ENCODE measurements around the gene MPI. TPM values are rescaled to one million over a fixed set of nuclear protein-coding genes. Genes with fewer than 3 reads are reported as not detected.

Gene MPI
- total and polyA plus RNA-seq, 2 donors (not counting 1 experiment from before 2014, with no cell fraction given): 50.7 to 65.0 TPM

DNA sequence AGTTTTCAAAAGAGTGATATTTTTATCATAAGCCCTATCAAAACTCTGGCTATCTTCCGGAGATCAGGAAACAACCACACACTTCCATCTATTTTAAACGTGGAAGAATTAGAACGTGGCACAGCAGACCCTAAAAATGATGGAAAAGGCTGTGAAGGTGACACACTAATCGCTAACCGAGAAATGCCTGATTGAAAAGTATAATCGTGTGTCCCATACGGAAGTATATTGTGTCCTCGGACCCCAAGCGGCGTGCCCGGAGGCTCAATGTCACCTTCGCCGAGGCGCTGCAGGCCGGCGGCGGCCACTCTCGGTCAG is 47.4 kb downstream of the MPI start:
- H3K79me2 ChIP-seq (ENCODE audit: control insufficient read depth, insufficient read depth, low read length): peaks cover 38% of the 10 kb centered on the region
- peak overlapping the region; percentile 83 for H2AFZ ChIP-seq (ENCODE audit: low read length)
- H3K9ac ChIP-seq (ENCODE audit: insufficient read depth, low read length): peak overlapping the region; percentile 96
- no peak for TF ChIP-seq EZH2 (IDR thresholded peaks at IDR 0.05; ENCODE audit: low read length, missing control alignments)
- peak overlapping the region; percentile 92 for H3K27ac ChIP-seq (ENCODE audit: insufficient read depth, low read length)
- peak overlapping the region; percentile 88 to 99 (median 92) for H3K4me3 ChIP-seq (replicated peaks in 1 of 4; ENCODE audit: control extremely low read depth in 1 of 4, insufficient read depth in 1 of 4, low read depth in 3 of 4, low read length in 4 of 4)
- H3K27me3 ChIP-seq (ENCODE audit: control insufficient read depth, insufficient read depth, low read length): no peaks in the 10 kb centered on the region
- H3K4me2 ChIP-seq (ENCODE audit: extremely low read depth, insufficient read depth, low read length): peak overlapping the region; percentile 85
- no peaks in the 10 kb centered on the region for H4K20me1 ChIP-seq (ENCODE audit: control insufficient read depth, extremely low read depth, insufficient read depth, low read length)
- H3K4me1 ChIP-seq (ENCODE audit: control insufficient read depth, extremely low read depth, insufficient read depth, low read length): no peaks in the 10 kb centered on the region
- no peaks in the 10 kb centered on the region for H3K9me3 ChIP-seq (ENCODE audit: control insufficient read depth, insufficient read depth, low read depth, low read length)
- DNase-seq (ENCODE audit: low read depth in 2 of 2): no peak
- H3K36me3 ChIP-seq (ENCODE audit: control insufficient read depth, insufficient read depth, low read length): no peaks in the 10 kb centered on the region

DNA sequence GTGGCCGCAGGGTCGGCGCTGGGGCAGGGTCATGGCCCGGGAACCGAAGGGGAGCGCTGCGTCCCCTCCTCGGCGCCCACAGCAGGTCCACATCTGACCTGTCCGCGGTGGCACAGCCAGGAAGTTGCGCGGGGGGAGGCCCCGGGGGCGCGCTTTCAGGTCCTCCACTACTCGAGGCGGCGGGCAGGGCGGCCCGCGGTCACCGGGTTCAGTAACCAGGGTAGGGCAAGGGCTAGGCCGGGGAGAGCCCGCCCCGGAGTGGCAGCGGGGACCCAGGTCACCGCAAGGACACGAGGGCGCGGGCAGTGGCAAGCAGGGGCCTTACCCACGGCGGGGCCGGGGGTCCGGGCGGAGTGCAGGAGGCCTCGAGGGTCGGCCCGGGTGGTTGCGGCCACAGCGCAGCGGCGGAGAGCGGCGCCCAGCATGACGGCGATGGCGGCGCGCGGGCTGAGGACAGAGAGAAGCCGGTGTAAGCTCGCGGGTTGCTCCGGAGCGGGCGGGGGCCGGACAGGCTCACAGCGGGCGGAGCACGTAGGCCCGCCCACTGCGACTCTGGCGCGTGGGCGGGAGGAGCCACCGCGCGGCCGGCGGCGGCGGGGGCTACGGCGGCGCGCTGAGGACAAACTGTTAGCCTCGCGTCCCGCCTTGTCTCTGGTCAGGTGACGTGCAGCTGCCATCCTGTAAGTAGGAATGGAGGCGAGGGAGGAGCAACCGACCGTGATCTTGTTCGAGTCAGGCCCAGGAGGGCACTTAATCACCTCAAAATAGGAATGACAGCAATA is 47.9 kb downstream of the MPI start, which contains the start of gene COX5A:
TSS of gene COX5A (minus strand) at position 484 of the 782 bp plus-strand sequence. CDS start at position 425, 59 bp downstream.
- Histone ChIP-seq H3K9me3 (ENCODE audit: control insufficient read depth, insufficient read depth, low read depth, low read length) (no peaks in the 10 kb centered on the region), H3K4me2 (ENCODE audit: extremely low read depth, insufficient read depth, low read length) (peak within 1 kb of the TSS; percentile 85), H4K20me1 (ENCODE audit: control insufficient read depth, extremely low read depth, insufficient read depth, low read length) (no peaks in the 10 kb centered on the region), H3K79me2 (ENCODE audit: control insufficient read depth, insufficient read depth, low read length) (peaks cover 37% of the 10 kb centered on the region), H3K27me3 (ENCODE audit: control insufficient read depth, insufficient read depth, low read length) (peaks cover 4% of the 10 kb centered on the region), H3K4me1 (ENCODE audit: control insufficient read depth, extremely low read depth, insufficient read depth, low read length) (no peaks in the 10 kb centered on the region), H3K4me3 (replicated peaks in 1 of 4; ENCODE audit: control extremely low read depth in 1 of 4, insufficient read depth in 1 of 4, low read depth in 3 of 4, low read length in 4 of 4) (peak within 1 kb of the TSS; percentile 88 to 99 (median 92)), H2AFZ (ENCODE audit: low read length) (peak within 1 kb of the TSS; percentile 83), H3K9ac (ENCODE audit: insufficient read depth, low read length) (peak within 1 kb of the TSS; percentile 96), H3K36me3 (ENCODE audit: control insufficient read depth, insufficient read depth, low read length) (no peaks in the 10 kb centered on the region), H3K27ac (ENCODE audit: insufficient read depth, low read length) (peak within 1 kb of the TSS; percentile 92)
- DNase-seq (ENCODE audit: low read depth in 2 of 2): peak; percentile 96 to 98
- TF ChIP-seq EZH2 (IDR thresholded peaks at IDR 0.05; ENCODE audit: low read length, missing control alignments): no peak
- TF ChIP-seq, protein P1, sequence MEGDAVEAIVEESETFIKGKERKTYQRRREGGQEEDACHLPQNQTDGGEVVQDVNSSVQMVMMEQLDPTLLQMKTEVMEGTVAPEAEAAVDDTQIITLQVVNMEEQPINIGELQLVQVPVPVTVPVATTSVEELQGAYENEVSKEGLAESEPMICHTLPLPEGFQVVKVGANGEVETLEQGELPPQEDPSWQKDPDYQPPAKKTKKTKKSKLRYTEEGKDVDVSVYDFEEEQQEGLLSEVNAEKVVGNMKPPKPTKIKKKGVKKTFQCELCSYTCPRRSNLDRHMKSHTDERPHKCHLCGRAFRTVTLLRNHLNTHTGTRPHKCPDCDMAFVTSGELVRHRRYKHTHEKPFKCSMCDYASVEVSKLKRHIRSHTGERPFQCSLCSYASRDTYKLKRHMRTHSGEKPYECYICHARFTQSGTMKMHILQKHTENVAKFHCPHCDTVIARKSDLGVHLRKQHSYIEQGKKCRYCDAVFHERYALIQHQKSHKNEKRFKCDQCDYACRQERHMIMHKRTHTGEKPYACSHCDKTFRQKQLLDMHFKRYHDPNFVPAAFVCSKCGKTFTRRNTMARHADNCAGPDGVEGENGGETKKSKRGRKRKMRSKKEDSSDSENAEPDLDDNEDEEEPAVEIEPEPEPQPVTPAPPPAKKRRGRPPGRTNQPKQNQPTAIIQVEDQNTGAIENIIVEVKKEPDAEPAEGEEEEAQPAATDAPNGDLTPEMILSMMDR (conservative IDR thresholded peaks at IDR 0.05 in 1 of 2, IDR thresholded peaks at IDR 0.05 in 1 of 2; ENCODE audit: low read depth in 1 of 2, low read length in 2 of 2): no peak

DNA sequence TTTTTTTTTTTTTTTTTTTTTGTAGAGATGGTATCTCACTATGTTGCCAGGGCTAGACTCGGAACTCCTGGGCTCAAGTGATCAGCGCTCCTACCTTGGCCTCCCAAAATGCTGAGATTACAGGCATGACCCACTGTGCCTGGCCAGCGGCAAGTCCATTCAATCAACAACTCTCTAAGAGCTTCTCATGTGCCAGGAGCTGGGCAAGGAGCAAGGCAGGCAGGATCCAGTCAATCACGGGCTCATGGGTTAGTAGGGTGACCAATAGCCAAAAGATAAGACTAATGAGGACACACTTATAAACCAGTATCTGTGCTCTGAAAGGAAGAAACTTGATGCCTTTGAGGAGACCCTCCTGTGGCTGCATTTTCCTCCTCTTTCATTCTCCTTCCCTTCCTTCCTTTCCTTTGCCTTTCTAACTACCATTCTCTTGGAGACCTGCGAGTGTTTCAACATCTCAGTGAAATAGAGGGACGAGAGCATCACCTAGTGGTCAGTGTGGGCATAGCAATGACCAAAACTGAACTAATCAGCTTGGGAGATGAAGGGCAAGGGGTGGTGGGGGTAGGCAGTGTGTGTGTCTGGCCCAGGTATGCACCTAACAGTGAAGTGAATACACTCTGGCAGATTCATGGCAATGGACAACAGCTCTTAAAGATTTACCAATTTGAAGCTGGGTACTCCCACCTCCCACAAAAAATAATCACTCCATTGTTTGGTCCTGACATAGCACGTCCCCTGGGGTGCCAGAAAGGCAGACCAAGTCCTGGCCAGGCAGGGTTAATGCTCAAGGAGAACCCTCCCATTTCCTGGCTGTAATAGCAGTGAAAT is 60.5 kb downstream of the MPI start:
- no peaks in the 10 kb centered on the region for H3K79me2 ChIP-seq (ENCODE audit: control insufficient read depth, insufficient read depth, low read length)
- no peaks in the 10 kb centered on the region for H4K20me1 ChIP-seq (ENCODE audit: control insufficient read depth, extremely low read depth, insufficient read depth, low read length)
- TF ChIP-seq, protein P1 (conservative IDR thresholded peaks at IDR 0.05 in 1 of 2, IDR thresholded peaks at IDR 0.05 in 1 of 2; ENCODE audit: low read depth in 1 of 2, low read length in 2 of 2): peak; percentile 100
- TF ChIP-seq EZH2 (IDR thresholded peaks at IDR 0.05; ENCODE audit: low read length, missing control alignments): no peak
- H3K27me3 ChIP-seq (ENCODE audit: control insufficient read depth, insufficient read depth, low read length): no peaks in the 10 kb centered on the region
- H3K36me3 ChIP-seq (ENCODE audit: control insufficient read depth, insufficient read depth, low read length): no peaks in the 10 kb centered on the region
- H2AFZ ChIP-seq (ENCODE audit: low read length): no peak overlapping the region
- no peak overlapping the region for H3K27ac ChIP-seq (ENCODE audit: insufficient read depth, low read length)
- peak; percentile 49 to 74 for DNase-seq (ENCODE audit: low read depth in 2 of 2)
- no peak overlapping the region for H3K4me2 ChIP-seq (ENCODE audit: extremely low read depth, insufficient read depth, low read length)
- H3K4me1 ChIP-seq (ENCODE audit: control insufficient read depth, extremely low read depth, insufficient read depth, low read length): no peaks in the 10 kb centered on the region
- no peak overlapping the region for H3K4me3 ChIP-seq (replicated peaks in 1 of 4; ENCODE audit: control extremely low read depth in 1 of 4, insufficient read depth in 1 of 4, low read depth in 3 of 4, low read length in 4 of 4)
- no peaks in the 10 kb centered on the region for H3K9me3 ChIP-seq (ENCODE audit: control insufficient read depth, insufficient read depth, low read depth, low read length)
- no peak overlapping the region for H3K9ac ChIP-seq (ENCODE audit: insufficient read depth, low read length)
